GM18505 (cell line): ENCODE data around the gene BCL2L11.

ENCODE experiments used
- ATAC-seq: cut with Tn5 transposase; IDR thresholded peaks from one replicate; pipeline ENCODE4 v1.9.1; 2021; ENCODE audit not compliant: unreplicated experiment
- POLR2A ChIP-seq: IDR thresholded peaks from 4 replicates; pipeline ENCODE4 v1.6.1; 2011; ENCODE audit warnings: borderline replicate concordance; ENCODE audit not compliant: insufficient read depth, insufficient read length; ENCODE audit errors: extremely low read depth

Gene BCL2L11

GRCh38 chr2:111143107-111143842 lies 22.6 kb downstream of the BCL2L11 start:
- no peak for TF ChIP-seq POLR2A
- ATAC-seq, result no peak

- no peak for TF ChIP-seq POLR2A
- no peak for ATAC-seq
These were observed 23.1 kb downstream of the BCL2L11 start for GRCh38 chr2:111143843-111144198.

GRCh38 chr2:111145103-111145760 lies 24.5 kb downstream of the BCL2L11 start:
- no peak for ATAC-seq
- no peak for TF ChIP-seq POLR2A

GRCh38 chr2:111145951-111146350 lies 25.2 kb downstream of the BCL2L11 start:
- ATAC-seq, result no peak
- TF ChIP-seq POLR2A, result no peak

GRCh38 chr2:111148225-111148873 lies 27.6 kb downstream of the BCL2L11 start:
- no peak for TF ChIP-seq POLR2A

GRCh38 chr2:111148925-111149324 lies 28.2 kb downstream of the BCL2L11 start:
- TF ChIP-seq POLR2A, result no peak

More at GRCh38 chr2:111148225-111148873, 27.6 kb downstream of the BCL2L11 start:
- no peak for ATAC-seq

GRCh38 chr2:111149882-111150455 lies 29.3 kb downstream of the BCL2L11 start:
- no peak for ATAC-seq
- no peak for TF ChIP-seq POLR2A

More at GRCh38 chr2:111148925-111149324, 28.2 kb downstream of the BCL2L11 start:
- ATAC-seq, result no peak

- no peak for TF ChIP-seq POLR2A
- ATAC-seq, result no peak
These were observed 34.0 kb downstream of the BCL2L11 start for GRCh38 chr2:111154758-111155157.

GRCh38 chr2:111155610-111156009 lies 34.9 kb downstream of the BCL2L11 start:
- TF ChIP-seq POLR2A, result no peak
- ATAC-seq, result no peak

- TF ChIP-seq POLR2A, result no peak
- ATAC-seq, result no peak
These were observed 35.8 kb downstream of the BCL2L11 start for GRCh38 chr2:111156529-111156928.

- no peak for TF ChIP-seq POLR2A
- no peak for ATAC-seq
These were observed 36.5 kb downstream of the BCL2L11 start for GRCh38 chr2:111157071-111157661.

GRCh38 chr2:111157798-111158197 lies 37.1 kb downstream of the BCL2L11 start:
- no peak for ATAC-seq
- no peak for TF ChIP-seq POLR2A

GRCh38 chr2:111159641-111160040 lies 38.9 kb downstream of the BCL2L11 start:
- TF ChIP-seq POLR2A, result no peak
- no peak for ATAC-seq
